Limb (tissue), 2 donors: ENCODE measurements around the gene GLI3.
A peak's percentile ranks its signal among the peaks of the same experiment; 100 is the strongest.

Experiments used
- DNase-seq, 2 donors: peaks; one replicate each; pipeline ENCODE4 v3.0.0-alpha.2; 2016; ENCODE audit errors: extremely low spot score in 2 of 2

GLI3 gene

GRCh38 chr7:42236976-42237810, at the start of gene GLI3:
TSS of gene GLI3 (minus strand) at chr7:42237209. CDS start at chr7:42223253, 13,956 bp downstream.
- DNase-seq: peak; percentile 93 to 95

DNA sequence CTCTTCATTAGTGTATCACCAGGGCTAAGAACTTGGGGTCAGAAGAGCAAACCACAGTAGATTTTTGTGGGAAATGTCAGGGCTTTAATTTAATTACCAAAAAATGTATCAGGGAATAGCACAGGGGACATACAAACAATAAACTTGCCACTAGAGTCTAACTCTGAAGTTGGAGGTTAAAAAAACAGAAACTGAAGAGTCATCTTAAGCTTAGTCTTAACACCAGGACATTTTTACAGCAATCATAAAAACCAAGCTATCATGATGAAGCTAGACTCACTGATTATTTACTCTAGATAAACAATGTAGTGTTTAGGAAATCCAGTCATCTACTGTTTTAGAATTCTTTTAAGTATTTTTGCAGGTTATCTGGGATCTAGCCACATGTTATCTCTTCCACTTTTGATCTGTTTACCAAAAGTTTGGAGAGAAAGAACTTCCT, 48.4 kb upstream of the GLI3 start:
- no peak for DNase-seq

- DNase-seq: no peak
Observed at GRCh38 chr7:42283553-42283952, 46.5 kb upstream of the GLI3 start.

- no peak for DNase-seq
Observed at GRCh38 chr7:42278344-42278743, 41.3 kb upstream of the GLI3 start.

DNA sequence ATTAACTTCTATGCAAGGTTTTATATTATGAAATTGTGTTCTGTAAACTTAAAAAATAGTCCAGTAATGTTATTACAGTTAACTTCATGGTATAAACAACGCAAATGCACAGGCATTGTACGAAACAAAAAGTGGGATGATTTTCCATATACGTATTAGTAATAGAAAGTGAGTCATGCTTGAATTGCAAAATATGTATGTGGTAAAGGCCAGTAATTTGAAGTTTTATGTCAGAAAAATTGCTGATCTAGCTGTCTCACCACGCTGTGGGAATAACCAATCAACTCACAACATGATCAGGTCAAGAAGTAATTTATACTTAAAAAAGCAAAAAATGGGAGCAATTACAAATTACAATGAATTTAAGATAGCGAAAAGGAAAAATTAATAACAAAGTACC, 37.0 kb upstream of the GLI3 start:
- DNase-seq: no peak

DNA sequence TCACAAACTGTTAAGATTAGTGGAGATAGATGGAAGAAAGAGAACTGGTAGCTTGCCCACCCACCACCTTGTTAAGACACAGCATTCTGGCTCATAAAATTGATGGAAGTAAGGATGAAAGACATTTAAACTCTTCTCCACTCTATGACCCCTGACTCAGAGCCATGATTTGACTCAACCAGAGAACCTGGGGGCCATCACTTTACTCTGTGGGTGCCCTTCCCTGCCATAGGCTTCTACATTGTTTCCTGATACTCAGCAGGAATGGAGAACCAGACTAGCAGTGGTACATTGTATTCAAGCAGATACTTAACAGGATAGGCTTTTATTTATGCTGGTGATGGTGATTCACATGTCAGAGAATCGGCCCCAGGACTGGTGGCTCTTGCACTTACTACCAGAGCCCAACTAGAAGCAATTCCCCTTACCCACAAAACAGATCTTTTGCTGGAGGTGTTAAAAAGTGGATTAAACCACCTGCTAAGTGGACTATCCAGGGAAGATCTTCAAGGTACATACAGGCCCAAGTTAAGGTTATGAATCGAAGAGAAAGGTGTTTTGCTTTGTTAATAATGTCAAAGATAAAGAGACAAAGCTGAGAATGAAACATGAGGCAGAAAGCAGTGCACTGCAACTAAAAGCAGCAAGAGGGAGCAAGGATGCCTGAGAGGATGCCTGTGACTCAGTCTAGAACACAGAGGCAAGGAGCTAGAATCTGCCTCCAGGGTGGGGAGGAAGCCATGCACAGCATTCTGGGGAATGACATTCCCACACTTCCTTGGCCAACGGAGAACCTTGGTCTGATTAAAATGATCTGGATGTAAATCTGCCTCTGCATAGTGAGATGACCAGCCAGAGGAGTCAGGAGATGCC, 36.0 kb upstream of the GLI3 start:
- DNase-seq: no peak

DNA sequence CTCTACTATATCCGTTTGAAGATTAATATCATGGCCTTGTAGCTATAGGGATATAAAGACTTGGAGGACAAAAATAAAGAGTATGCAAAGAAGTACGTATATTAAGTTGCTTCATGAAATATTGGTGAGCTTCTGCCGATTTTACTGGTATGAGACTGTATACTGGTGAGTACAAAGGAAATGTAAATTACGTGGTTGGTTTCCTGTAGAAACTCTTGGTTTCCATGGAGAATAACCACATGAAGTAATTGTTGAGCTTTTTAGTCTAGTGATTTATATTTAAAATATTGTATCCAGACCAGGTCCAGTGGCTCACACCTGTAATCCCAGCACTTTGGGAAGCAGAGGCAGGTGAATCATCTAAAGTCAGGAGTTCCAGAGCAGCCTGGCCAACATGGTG, 32.2 kb upstream of the GLI3 start:
- DNase-seq: no peak

- DNase-seq: no peak
Observed at GRCh38 chr7:42264702-42265101, 27.7 kb upstream of the GLI3 start.

- DNase-seq: no peak
Observed at GRCh38 chr7:42263971-42264370, 27.0 kb upstream of the GLI3 start.

- DNase-seq: peak in 1 of 2 donors; percentile 75
Observed at GRCh38 chr7:42262964-42263363, 26.0 kb upstream of the GLI3 start.

DNA sequence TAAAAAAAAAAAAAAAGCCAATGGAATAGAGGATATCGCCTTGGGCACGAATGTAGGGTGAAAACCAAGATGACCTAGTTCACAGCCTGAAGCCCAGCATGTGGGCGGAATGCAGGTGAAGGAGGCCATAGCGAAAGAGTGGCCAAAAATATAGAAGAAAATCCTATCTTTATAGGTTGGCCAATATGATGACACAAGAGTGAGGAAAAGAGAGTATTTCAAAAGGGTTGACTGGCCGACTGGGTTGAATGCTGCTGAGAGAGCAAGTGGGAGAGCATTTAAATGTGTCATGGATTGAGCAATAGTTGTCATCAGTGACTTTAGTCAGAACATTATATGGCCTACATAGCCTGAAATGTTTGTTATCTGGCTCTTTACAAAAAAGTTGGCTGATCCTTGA, 17.2 kb upstream of the GLI3 start:
- no peak for DNase-seq

GRCh38 chr7:42253316-42253715, 16.3 kb upstream of the GLI3 start:
- DNase-seq: no peak

DNA sequence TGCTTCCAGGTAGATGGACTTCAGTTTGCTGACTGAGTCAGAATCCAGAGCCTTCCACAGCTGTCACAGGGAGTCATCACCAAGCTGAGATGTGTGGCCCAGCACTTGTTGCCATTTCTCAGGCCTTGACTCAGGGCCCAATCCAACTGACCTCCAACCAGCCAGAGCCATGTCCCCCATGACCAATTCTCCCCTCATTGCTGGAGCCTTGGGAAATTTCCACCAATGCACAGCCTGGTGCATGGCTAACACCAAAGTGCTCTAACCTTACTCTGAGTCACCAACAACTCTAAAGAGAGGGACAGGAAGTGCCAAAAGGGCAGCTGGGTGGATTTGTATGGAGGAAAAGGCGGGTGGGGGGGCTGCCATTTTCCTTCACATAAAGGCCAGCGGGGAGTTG, 13.4 kb upstream of the GLI3 start:
- no peak for DNase-seq

DNA sequence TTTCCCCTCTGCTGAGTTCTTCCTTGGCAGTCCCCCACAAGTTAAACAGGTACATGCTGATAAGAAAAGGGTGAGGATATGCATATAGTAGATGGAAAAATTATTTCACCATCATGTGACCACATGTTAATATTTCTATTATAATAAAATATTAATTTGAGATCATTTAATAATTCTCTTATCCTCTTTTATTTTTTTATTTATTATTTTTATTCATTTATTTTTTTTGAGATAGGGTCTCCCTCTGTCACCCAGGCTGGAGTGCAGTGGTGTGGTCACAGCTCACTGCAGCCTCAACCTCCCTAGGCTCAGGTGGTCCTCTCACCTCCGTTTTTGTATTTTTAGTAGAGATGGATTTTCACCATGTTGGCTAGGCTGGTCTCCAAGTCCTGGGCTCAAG, 11.6 kb upstream of the GLI3 start:
- DNase-seq: no peak

GRCh38 chr7:42247301-42247700, 10.3 kb upstream of the GLI3 start:
- DNase-seq: no peak

- DNase-seq: no peak
Observed at GRCh38 chr7:42244828-42245227, 7.8 kb upstream of the GLI3 start.

GRCh38 chr7:42242381-42242780, 5.4 kb upstream of the GLI3 start:
- DNase-seq: no peak

DNA sequence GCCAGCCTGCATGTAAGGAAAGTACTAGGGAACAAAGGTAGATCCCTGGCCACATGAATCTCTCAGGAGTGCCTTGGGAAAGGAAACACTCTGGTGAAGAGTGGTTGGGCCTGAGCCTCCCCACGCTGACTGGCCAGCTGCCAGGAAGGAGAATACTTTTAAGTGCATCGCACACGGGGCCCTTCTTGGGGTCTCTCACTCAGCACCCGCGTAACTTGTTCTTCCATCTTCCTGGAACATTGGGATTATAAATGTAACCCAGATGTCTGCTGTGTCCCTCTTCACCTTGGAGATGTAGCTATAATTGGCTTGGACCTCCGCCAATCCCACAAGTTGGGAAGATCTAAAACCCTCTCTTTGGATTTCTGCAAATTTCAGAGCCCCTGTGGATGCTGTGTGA, 4.4 kb upstream of the GLI3 start:
- peak in 1 of 2 donors; percentile 61 for DNase-seq

DNA sequence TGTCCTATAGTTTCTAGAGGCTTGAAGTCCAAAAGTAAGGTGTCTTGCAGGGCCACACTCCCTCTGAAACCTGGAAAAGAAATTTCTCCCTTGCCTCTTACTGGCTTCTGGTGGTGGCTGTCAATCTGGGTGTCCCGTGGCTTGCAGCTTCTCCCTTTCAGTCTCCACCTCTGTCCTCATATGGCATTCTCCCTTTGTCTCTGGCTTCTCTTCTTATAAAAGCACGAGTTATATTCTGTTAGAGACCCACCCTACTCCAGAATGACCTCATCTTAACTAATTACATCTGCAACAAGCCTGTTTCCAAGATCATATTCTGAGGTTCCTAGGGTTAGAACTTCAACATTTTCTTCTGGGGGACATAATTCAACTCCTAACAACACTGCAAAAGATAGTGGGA, 3.4 kb upstream of the GLI3 start:
- no peak for DNase-seq

- no peak for DNase-seq
Observed at GRCh38 chr7:42238709-42239366, 1.8 kb upstream of the GLI3 start.

DNA sequence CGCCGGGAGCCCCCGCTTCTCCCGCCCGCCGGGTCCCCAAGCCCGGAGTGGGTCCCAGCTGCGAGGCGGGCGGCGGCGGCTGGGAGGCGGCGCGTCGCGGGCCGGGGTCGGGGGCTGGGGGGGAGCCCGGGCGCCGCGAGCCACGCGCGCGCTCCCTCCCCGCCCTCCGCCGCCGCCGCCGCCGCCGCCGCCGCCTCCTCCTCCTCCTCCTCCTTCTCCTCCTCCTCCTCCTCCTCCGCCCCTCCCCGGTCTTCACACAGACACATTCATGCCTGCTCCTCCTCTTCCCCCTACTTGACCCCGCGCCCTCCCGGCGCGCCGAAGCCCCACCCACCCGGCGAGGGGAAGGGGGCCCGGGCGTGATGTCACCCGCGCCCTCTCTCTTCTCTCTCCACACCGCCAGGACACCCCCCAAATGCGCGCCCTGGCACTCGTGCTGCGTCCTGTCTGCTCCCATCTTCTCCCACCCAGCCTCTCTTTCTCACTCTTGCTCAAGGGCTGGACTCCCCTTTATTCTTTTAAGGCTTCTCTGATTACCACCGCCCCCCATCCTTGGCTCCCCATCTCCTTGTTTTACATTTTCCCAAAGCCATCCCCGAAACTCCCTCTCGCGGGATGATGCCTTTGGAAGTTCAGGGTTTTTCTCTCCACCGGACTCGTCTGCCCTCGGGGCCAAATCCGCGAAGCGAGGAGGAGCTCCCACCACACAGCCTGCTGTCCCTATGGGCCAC, 967 bp upstream of the GLI3 start:
- DNase-seq: peak; percentile 74 to 90
